Naive B cell (primary cell): ENCODE measurements around the gene AQP12A. TPM values are rescaled to one million over a fixed set of nuclear protein-coding genes. Genes with fewer than 3 reads are reported as not detected.
"Not testable (repeated sequence)": the region's sequence is repeated elsewhere in the genome, so short reads cannot be mapped to it uniquely, and the experiment has no call there.

ENCODE experiments used
- ATAC-seq, 2 donors: fragments of 150-1000 bp; cut with Tn5 transposase; 2 replicates each; pipeline ENCODE4 v1.10.0; 2021; ENCODE audit warnings: low read depth in 2 of 2, mild to moderate bottlenecking in 2 of 2, moderate library complexity in 2 of 2
- DNase-seq: peaks from one replicate; pipeline ENCODE4 v3.0.0; 2022
- H3K27ac Mint-ChIP-seq, 6 donors: one replicate each; pipeline ENCODE4 v1.8.0; 2020 to 2022; ENCODE audit warnings: mild to moderate bottlenecking in 6 of 6, mixed read lengths in 6 of 6, moderate library complexity in 5 of 6, inconsistent platforms in 2 of 6
- H3K27me3 Mint-ChIP-seq, 3 donors: one replicate each; pipeline ENCODE4 v1.8.0; 2021 to 2022; ENCODE audit warnings: mixed read lengths in 3 of 3, mild to moderate bottlenecking in 1 of 3
- H3K36me3 Mint-ChIP-seq, 2 donors: one replicate each; pipeline ENCODE4 v1.8.0; 2020 to 2022; ENCODE audit warnings: mixed read lengths in 2 of 2, inconsistent platforms in 1 of 2, mild to moderate bottlenecking in 1 of 2
- H3K4me1 Mint-ChIP-seq, 3 donors: one replicate each; pipeline ENCODE4 v1.8.0; 2020 to 2022; ENCODE audit warnings: mixed read lengths in 3 of 3, inconsistent platforms in 1 of 3, mild to moderate bottlenecking in 1 of 3, moderate library complexity in 1 of 3
- H3K4me3 Mint-ChIP-seq, 8 donors: one replicate each; pipeline ENCODE4 v1.8.0; 2020 to 2022; ENCODE audit warnings: mild to moderate bottlenecking in 8 of 8, mixed read lengths in 8 of 8, moderate library complexity in 8 of 8, inconsistent platforms in 2 of 8
- H3K9me3 Mint-ChIP-seq, 7 donors: one replicate each; pipeline ENCODE4 v1.8.0; 2020 to 2022; ENCODE audit warnings: mixed read lengths in 7 of 7, mild to moderate bottlenecking in 5 of 7, inconsistent platforms in 2 of 7, moderate library complexity in 1 of 7
- polyA plus RNA-seq, 6 donors: library from polyadenylated mRNA; unstranded; fragments of 300-500 nt; fragmentation: Illumina TruSeq; gene quantifications; one replicate each; pipeline ENCODE4 v1.2.3, GENCODE V29; 2021; ENCODE audit warnings: low read depth in 6 of 6

The AQP12A gene
- polyA plus RNA-seq, 6 donors from 2014 or later = not detected

DNA sequence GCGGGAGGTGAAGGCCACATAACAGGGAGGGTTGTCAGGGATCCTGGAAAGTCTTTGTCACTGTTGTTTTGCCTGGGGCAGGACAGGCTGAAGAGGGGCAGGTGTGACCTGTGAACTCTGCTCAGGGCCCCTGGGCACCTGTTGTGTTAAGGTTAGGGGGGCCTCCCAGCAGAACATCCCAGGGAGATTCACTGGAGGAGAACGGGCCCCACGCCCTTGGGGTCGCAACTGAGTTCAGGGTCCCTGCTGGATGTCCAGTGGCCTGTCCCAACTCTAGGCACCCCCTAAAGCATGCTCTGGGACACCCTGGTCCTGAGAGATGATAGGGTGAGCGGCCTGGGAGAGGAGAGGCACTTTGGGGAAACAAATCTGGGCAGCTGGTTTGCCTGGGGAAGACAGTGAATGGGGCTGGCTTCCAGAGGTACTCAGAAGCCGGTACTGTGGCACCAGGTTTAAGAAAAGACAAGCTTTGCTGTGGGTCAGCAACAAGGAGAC is 43.5 kb upstream of the AQP12A start:
- Mint-ChIP-seq H3K36me3 (no peaks in the 10 kb centered on the region), H3K27me3 (peaks cover 24 to 69% (median 49%) of the 10 kb centered on the region in 3 donors), H3K27ac (peak overlapping the region in 1 of 6 donors; percentile 69), H3K4me3 (no peak overlapping the region), H3K9me3 (peaks cover 0 to 5% (median 3%) of the 10 kb centered on the region in 7 donors), H3K4me1 (no peaks in the 10 kb centered on the region)
- DNase-seq (no peak), ATAC-seq (no peak)

DNA sequence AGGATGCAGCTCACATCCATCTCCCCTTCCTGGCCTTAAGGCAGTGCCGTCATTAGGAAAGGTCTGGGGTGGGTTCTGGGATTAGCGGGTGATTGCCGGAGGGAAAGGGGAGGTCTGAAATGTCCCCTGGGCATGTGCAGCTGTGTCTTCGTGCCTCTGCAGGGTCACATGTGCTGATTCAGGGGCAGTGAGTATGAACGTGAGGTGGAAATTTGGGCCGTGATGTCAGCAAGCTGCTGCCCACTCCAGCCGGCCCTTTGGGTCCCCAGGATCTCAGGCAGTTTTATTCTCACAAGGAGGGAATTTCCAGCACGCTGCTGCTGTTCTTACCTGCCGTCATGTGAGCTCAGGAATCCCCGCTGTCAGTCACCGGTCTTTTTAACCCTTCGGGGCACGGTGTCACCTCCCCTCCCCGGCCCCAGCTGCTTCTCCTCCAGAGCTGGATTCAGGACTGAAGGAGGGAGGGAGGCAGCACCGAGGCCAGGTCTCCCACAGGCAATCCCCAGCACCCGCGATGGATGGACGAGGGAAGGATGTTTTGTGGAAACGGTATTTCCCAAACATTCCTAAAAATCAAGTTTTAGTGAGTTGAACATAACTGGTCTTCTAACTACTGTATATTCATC is 42.9 kb upstream of the AQP12A start:
- DNase-seq (no peak), ATAC-seq (no peak)
- no peaks in the 10 kb centered on the region for H3K36me3 Mint-ChIP-seq
- H3K27ac Mint-ChIP-seq = peak overlapping the region in 1 of 6 donors; percentile 69
- no peaks in the 10 kb centered on the region for H3K4me1 Mint-ChIP-seq
- peaks cover 27 to 71% (median 54%) of the 10 kb centered on the region in 3 donors for H3K27me3 Mint-ChIP-seq
- peak overlapping the region in 1 of 8 donors; percentile 66 for H3K4me3 Mint-ChIP-seq
- peaks cover 0 to 5% (median 3%) of the 10 kb centered on the region in 7 donors for H3K9me3 Mint-ChIP-seq

DNA sequence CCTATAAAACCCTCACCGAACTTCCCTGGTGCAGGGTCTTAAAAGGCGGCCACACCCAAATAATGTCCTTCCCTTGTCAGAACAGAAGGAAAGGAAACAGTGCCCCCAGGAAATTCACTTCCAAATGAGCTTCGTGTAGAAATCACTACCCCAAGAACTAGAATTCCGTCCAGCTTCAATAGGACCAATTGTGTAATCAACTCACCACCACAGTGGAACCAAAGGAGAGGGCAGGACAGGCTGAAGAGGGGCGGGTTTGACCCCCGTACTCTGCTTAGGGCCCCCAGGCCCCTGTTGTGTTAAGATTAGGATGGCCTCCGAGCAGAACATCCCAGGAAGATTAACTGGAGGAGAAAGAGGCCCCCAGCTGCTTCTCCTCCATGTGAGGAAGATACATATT is 42.3 kb upstream of the AQP12A start:
- ATAC-seq (no peak), DNase-seq (no peak)
- H3K4me3 Mint-ChIP-seq = no peak overlapping the region
- peak overlapping the region in 1 of 6 donors; percentile 64 for H3K27ac Mint-ChIP-seq
- H3K36me3 Mint-ChIP-seq = no peaks in the 10 kb centered on the region
- no peaks in the 10 kb centered on the region for H3K4me1 Mint-ChIP-seq
- H3K9me3 Mint-ChIP-seq = peaks cover 0 to 5% (median 3%) of the 10 kb centered on the region in 7 donors
- peaks cover 27 to 67% (median 56%) of the 10 kb centered on the region in 3 donors for H3K27me3 Mint-ChIP-seq

DNA sequence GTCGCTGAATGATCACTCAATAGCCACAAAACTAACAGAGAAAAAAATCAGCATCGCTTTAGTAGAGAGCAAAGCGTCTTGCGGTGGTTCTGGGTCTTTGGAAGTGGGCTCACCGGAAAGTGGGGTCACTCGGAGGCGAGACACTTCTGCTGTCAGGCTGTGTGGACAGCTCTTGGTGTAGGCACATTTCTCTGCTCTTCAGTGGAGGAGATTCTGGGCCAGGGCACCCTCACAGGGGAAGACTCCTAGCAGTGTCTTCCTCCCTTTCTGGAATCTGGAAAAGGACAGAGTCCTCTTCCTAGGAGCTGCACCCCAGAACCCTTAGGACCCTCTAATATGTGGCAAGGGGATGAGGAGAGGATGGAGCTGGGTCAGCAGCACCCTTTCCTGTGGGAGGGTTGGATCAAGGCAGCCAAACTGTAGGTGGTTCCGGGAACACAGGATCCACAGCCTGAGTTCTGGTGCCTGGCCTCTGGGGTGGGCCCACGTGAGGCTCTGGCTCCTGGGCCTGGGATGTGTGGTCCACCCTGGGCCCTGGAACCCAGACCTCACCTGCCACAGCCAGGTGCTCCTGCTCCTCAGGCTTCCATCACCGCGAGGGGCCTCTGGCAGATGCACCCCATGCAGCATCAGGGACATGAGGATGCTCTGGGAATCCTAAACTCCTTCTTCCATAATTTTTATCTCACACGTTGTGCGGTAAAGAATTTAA is 41.3 kb upstream of the AQP12A start:
- Mint-ChIP-seq H3K4me3 (no peak overlapping the region), H3K9me3 (peaks cover 0 to 10% (median 4%) of the 10 kb centered on the region in 7 donors), H3K27ac (no peak overlapping the region), H3K27me3 (peaks cover 38 to 72% (median 66%) of the 10 kb centered on the region in 3 donors), H3K36me3 (no peaks in the 10 kb centered on the region), H3K4me1 (peaks cover 0 to 4% (median 0%) of the 10 kb centered on the region in 3 donors)
- ATAC-seq (no peak), DNase-seq (no peak)

DNA sequence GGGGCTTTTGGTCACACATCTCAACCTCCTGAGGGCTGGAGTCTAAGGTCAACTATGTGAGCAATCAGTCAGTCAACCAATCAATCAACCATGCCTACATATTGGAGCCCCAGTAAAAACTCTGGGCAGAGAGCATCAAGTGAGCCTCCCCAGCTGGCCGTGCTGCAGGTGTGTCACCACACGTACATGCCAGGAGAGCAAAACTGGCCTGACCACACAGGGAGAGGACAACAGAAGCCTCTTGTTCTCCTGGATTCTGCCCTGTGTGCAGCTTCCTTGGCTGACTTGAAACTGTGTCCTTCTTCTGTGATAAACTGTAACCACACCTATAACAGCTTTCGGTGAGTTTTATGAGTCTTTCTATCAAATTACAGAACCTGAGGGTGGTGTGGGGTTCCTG is 40.5 kb upstream of the AQP12A start:
- Mint-ChIP-seq H3K9me3 (peaks cover 0 to 10% (median 4%) of the 10 kb centered on the region in 7 donors), H3K27ac (no peak overlapping the region), H3K27me3 (peaks cover 38 to 72% (median 64%) of the 10 kb centered on the region in 3 donors), H3K4me3 (no peak overlapping the region), H3K4me1 (peaks cover 0 to 4% (median 0%) of the 10 kb centered on the region in 3 donors), H3K36me3 (no peaks in the 10 kb centered on the region)
- no peak for DNase-seq
- no peak for ATAC-seq

DNA sequence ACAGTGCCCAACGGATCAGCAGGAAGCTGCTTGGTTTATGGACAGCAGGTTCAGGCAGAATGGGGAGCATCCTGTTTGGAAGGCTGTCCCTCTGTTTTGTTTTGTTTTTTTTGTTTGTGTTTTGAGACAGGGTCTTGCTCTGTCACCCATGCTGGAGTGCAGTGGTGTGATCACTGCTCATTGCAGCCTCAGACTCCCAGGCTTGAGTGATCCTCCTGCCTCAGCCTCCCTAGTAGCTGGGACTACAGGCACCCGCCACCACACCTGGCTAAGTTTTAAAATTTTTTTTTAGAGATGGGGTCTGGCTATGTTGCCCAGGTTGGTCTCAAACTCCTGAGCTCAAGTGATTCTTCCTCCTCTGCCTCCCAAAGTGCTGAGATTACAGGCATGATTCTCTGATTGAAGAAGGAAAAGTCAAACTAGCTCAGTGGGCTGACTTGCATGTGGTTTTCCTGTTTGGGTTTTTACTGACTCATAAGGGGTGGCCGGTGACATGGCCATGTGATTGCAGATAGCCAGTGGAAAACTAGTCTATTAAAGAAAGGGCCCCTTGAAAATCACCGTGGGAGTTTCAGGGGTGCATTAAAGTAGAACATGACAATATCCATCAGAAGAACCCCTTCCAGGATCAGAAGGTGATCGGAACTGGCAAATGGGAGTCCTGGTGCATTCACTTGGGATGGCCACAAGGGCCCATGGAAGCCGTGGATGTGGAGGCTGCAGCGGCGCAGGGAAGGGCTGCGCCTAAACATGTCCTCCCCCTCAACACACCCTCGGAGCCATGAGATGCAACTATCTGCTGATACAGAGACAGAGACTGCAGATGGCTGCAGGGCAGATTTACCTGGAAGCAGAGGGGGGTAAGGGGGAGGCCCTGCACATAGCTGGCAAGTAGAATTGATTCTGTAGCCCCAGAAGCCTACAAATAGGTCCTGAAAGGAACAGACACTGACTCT is 35.5 kb upstream of the AQP12A start:
- Mint-ChIP-seq H3K4me1 (peaks cover 0 to 4% (median 0%) of the 10 kb centered on the region in 3 donors), H3K27ac (no peak overlapping the region), H3K36me3 (no peaks in the 10 kb centered on the region), H3K27me3 (peaks cover 40 to 49% (median 40%) of the 10 kb centered on the region in 3 donors), H3K9me3 (peaks cover 0 to 14% (median 4%) of the 10 kb centered on the region in 7 donors), H3K4me3 (no peak overlapping the region)
- DNase-seq (no peak), ATAC-seq (no peak)

DNA sequence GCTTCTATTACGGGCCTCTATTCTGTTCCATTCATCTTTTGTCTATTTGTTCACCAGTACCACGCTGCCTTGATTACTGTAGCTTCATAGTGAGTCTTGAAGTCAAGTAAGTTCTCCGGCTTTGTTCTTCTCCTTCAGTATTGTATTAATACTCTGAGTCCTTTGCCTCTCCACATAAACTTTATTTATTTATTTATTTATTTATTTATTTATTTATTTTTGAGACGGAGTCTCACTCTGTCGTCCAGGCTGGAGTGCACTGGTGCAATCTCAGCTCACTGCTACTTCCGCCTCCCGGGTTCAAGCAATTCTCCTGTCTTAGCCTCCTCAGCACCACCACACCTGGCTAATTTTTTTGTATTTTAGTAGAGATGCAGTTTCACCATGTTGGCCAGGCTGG is 31.8 kb upstream of the AQP12A start:
- H3K27ac Mint-ChIP-seq = peak overlapping the region in 1 of 6 donors; percentile 20
- not testable (repeated sequence) for ATAC-seq, H3K36me3 Mint-ChIP-seq, H3K4me1 Mint-ChIP-seq, H3K4me3 Mint-ChIP-seq, DNase-seq
- H3K9me3 Mint-ChIP-seq = peaks cover 0 to 28% (median 13%) of the 10 kb centered on the region in 7 donors
- H3K27me3 Mint-ChIP-seq = peaks cover 31 to 38% (median 37%) of the 10 kb centered on the region in 3 donors

DNA sequence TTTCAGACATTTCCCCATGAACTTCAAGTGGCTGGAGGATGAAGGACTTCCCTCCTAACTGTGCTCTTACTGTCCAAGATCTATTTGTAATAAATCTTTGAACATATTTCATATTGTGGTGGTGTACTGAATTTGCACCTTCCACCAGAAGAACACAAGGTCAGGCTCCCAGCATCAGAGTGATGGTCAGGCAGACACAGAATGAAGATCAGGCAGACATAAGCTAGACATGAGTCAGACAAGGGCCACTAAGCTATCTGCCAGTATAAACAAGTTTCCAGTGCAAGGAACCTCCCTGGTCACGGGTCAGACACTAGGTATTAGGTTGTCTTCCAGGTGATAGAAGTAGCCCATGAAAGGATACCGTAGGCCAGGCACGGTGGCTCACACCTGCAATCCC is 29.0 kb upstream of the AQP12A start:
- H3K9me3 Mint-ChIP-seq = peaks cover 0 to 47% (median 21%) of the 10 kb centered on the region in 7 donors
- no peak overlapping the region for H3K4me3 Mint-ChIP-seq
- H3K4me1 Mint-ChIP-seq = no peaks in the 10 kb centered on the region
- peaks cover 29 to 52% (median 49%) of the 10 kb centered on the region in 3 donors for H3K27me3 Mint-ChIP-seq
- no peak overlapping the region for H3K27ac Mint-ChIP-seq
- ATAC-seq = no peak
- no peak for DNase-seq
- peaks cover 8 to 9% of the 10 kb centered on the region in 2 donors for H3K36me3 Mint-ChIP-seq

DNA sequence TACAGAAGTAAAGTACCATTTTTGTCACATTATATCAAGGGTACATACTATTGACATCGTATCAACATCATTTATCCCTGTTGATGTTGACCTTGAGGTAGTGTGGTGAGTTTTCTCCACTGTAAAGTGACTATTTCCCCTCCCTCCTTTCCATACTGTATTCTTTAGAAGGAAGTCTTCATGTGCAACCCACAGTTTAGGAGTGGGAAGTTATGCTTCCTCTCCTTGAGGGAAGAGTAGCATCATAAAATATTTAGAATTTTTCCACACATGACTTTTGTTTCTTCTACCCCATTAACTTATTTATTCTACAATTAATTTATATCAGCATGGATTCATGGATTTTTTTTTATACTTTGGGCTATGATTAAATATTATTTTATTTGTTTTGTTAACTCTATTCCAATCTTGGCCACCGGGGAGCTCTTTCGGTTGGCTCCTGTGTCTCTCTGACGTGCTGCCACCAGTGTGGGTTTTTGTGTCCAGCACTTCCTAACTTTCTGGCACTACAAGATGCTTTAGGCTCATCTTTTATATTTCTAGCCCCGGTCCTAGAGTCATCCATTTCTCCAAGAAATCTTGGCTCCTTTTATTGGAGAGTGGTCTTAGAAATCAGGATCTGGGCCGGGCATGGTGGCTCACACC is 28.0 kb upstream of the AQP12A start:
- ATAC-seq (no peak), DNase-seq (no peak)
- Mint-ChIP-seq H3K4me1 (no peaks in the 10 kb centered on the region), H3K4me3 (no peak overlapping the region), H3K36me3 (peaks cover 8 to 9% of the 10 kb centered on the region in 2 donors), H3K27me3 (peaks cover 27 to 61% (median 57%) of the 10 kb centered on the region in 3 donors), H3K9me3 (peaks cover 0 to 47% (median 21%) of the 10 kb centered on the region in 7 donors), H3K27ac (no peak overlapping the region)

DNA sequence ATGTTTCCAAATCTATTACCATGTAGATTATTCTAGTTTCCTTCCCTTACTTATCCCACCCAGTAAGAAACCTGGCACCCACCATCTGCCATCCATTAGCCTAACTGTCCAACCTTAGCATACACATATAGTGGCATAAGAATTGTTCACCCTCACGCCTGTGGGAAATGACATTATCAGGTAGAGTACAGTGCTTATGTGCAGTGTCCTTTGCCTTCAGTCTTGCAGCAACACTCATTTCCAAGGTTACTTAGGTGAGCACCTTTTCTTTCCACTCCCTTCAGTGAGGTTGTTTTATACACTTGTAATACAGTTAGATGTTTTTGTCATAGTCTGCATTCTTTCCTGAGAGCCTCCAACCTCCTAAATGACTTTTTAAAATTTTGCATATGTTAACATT is 27.0 kb upstream of the AQP12A start:
- no peaks in the 10 kb centered on the region for H3K4me1 Mint-ChIP-seq
- no peak for ATAC-seq

DNA sequence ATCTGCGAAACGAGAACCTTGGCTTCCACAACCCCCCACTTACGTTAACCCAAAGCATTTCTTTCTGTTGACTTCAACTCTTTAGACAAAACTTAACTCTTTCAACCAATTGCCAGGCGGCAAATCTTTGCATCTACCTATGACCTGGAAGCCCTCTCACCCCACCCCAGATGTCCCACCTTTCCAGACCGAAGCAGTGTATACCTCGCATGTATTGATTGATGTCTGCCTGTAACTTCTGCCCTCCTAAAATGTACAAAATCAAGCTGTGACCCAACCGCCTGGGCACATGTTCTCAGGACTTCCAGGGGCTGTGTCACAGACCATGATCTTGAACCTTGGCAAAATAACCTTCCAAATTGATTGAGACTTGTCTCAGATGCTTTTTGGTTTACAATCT is 21.3 kb upstream of the AQP12A start:
- Mint-ChIP-seq H3K27ac (no peak overlapping the region), H3K36me3 (no peaks in the 10 kb centered on the region), H3K4me3 (no peak overlapping the region), H3K4me1 (peaks cover 0 to 2% (median 0%) of the 10 kb centered on the region in 3 donors), H3K9me3 (peaks cover 0 to 14% (median 7%) of the 10 kb centered on the region in 7 donors), H3K27me3 (peaks cover 15 to 57% (median 53%) of the 10 kb centered on the region in 3 donors)
- ATAC-seq (no peak), DNase-seq (no peak)

More for the DNA sequence above, 27.0 kb upstream of the AQP12A start:
- peaks cover 8 to 9% of the 10 kb centered on the region in 2 donors for H3K36me3 Mint-ChIP-seq
- H3K9me3 Mint-ChIP-seq = peaks cover 0 to 47% (median 21%) of the 10 kb centered on the region in 7 donors
- no peak overlapping the region for H3K4me3 Mint-ChIP-seq
- DNase-seq = no peak
- no peak overlapping the region for H3K27ac Mint-ChIP-seq
- H3K27me3 Mint-ChIP-seq = peaks cover 22 to 55% (median 52%) of the 10 kb centered on the region in 3 donors

DNA sequence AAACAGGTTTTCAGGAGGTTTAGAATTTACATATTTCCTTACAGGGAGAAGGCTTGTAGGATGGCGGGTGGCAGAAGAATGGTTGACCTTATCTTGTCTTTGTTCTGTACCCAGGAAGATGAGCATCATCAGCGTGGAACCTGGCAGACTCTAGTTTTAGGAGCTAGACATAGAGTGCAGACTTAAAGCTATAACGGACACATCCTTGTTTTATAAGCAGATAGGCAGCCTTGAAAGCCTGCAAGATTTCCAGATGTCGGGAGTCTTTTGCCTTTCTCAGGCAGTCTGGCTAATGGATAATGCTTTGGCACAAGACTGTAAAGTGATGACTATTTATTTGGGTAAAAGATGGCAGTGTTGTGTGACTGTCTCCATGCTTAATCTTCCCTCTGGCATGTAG is 20.7 kb upstream of the AQP12A start:
- H3K4me1 Mint-ChIP-seq = peaks cover 0 to 2% (median 0%) of the 10 kb centered on the region in 3 donors
- peaks cover 0 to 10% (median 4%) of the 10 kb centered on the region in 7 donors for H3K9me3 Mint-ChIP-seq
- no peak overlapping the region for H3K4me3 Mint-ChIP-seq
- H3K27me3 Mint-ChIP-seq = peaks cover 15 to 53% (median 52%) of the 10 kb centered on the region in 3 donors
- ATAC-seq (no peak), DNase-seq (no peak)
- H3K27ac Mint-ChIP-seq = no peak overlapping the region
- no peaks in the 10 kb centered on the region for H3K36me3 Mint-ChIP-seq
